ENCODE data around the gene SH2D3A.
A peak's percentile ranks its signal among the peaks of the same experiment; 100 is the strongest.

Gene SH2D3A

GRCh38 chr19:6736917-6737283, 30.3 kb downstream of the SH2D3A start:
- no peak for DNase-seq

DNA sequence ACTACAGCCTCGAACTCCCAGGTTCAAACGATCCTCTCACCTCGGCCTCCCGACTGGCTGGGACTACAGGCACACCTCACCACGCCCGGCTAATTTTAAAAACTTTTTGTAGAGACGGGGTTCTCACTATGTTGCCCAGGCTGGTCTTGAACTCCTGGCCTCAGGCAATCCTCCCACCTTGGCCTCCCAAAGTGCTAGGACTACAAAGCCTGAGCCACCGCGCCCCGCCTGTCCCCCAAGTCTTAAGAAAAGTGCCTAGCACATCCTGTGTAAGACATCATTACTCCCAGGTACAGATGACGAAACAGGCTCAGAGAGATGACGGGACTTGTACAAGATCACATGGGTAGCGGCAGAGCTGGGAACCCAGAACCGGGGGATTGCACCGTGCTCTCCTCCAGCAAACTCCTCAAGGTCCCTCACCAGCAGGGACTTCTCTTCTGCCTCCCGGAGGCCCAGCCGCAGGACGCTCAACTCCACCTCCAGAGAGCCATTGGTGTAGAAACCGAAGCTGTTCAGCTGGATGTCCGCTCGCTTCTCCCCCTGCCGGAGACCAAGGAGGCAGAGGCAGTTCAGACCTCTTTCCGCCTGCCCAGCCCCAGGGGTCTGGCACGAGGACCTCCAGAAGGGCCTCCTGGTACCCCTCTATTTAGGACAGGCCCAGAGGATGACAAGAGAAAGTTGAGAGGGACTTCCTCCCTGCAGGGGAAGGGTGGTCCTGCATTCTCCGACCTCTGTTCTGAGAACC, 30.9 kb downstream of the SH2D3A start:
- DNase-seq: peak; percentile 58 to 70

- DNase-seq: no peak
These were observed 31.9 kb downstream of the SH2D3A start for GRCh38 chr19:6735181-6735911.

DNA sequence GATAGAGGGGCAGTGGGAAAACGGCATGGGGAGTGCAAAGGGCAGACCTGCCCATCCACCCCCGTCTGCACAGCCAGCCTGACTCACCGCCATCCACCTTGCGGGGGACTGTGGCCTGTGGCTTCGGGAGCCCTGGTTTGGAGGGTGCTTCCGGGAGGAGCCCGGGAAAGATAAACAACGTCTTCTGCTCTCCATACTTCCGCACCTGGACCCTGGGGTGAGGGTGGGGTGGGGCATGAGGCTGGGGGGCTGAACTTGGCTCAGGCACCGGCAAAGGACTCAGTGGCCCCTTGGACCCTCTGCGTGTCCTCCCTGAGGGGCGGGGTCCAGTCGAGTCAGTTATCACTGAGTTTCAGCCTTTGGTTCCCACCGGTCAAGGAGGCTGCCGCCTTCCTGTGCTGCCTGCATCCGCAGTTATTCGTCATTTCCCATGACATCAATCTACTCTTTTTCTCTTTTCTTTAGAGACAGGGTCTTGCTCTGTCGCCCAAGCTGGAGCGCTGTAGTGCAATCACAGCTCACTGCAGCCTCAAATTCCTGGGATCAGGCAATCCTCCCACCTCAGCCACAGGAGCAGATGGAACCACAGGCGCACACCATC, 33.0 kb downstream of the SH2D3A start:
- DNase-seq: no peak

DNA sequence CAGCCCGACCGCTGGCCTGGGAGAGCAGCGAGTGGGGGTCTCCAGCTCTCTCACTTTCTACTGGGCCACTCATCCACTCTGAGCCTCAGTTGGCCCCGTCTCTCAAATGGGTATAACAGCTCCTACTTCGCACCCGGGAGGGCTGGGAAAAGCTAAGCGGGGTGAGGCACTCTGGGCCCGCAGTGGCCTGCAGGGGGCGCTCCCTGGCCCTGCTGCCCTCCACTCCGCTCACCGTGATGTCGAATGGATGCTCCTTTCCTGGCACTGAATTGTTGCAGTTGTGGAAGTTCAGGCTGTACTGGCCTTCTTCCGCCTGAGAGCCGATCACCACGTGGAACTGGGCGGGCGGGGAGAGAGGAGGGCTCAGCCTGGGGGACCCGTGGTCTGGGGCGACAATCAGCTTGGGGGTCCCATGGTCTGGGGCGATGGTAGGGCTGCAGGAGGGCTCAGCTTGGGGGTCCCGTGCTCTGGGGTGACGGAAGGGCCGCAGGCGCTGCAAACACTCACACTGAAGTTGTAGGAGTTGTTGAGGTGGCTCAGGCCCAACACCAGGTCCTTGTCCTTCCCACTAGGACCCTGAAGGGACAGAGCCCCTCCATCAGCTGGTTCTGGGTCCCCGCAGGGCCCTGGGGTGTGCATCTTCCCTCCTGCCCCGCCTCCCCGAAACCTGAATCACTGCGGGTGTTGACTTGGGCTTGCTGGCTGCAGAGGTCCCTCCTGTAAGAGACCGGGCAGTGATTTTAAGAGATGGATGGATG, 33.7 kb downstream of the SH2D3A start:
- DNase-seq: no peak

DNA sequence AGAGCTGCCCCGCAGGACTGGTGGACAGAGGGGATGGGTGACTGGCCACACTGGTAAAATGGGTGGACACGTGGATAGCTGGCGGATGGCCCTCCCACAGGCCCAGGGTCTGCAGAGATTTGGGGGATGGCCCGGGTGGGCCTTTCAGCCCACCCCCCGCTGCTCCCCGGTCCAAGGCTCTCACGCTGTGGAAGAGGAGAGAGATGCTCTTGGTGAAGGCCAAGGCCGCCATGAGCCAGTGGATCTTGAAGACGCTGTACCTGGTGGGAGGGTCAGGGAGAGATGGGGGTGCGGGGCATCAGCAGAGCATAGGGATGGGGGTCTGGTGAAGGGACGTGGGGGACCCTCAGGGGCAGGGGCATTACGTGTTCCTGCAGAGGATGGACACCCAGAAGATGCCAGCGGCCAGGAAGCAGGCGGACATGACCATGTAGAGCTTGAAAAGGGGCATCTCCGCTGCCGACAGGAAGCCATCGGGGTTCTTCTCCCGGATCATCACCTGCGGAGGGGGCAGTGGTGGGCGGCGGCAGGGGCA, 34.4 kb downstream of the SH2D3A start:
- no peak for DNase-seq

DNA sequence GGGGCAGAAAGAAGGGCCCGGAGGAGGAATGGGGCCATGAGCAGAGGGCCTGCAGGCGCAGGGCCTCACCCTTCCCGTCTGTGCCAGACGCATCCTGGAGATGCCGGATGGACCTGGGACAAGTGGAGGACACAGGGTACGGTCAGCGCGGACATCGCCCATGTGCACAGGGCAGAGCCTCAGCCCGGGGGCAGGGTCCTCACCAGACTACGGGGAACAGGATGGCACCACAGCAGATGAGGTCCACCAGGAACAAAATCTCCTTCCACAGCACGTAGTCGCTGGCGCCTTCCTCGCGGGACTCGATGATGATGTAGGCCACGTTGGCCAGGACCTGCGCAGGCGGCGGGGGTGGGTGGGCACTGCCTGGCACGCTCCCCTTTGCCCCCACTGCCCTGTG, 35.4 kb downstream of the SH2D3A start:
- DNase-seq: no peak

GRCh38 chr19:6730941-6731670, 36.1 kb downstream of the SH2D3A start:
- no peak for DNase-seq

- no peak for DNase-seq
These were observed 37.0 kb downstream of the SH2D3A start for GRCh38 chr19:6730153-6730804.

GRCh38 chr19:6729573-6730152, 37.6 kb downstream of the SH2D3A start:
- DNase-seq: no peak

GRCh38 chr19:6728346-6728745, 38.9 kb downstream of the SH2D3A start:
- peak; percentile 34 to 56 for DNase-seq

- DNase-seq: no peak
These were observed 41.6 kb downstream of the SH2D3A start for GRCh38 chr19:6725513-6726231.

- DNase-seq: no peak
These were observed 42.4 kb downstream of the SH2D3A start for GRCh38 chr19:6724631-6725492.

GRCh38 chr19:6723738-6724137, 43.5 kb downstream of the SH2D3A start:
- DNase-seq: peak in 1 of 2 donors; percentile 59

GRCh38 chr19:6723108-6723618, 44.1 kb downstream of the SH2D3A start:
- no peak for DNase-seq

DNA sequence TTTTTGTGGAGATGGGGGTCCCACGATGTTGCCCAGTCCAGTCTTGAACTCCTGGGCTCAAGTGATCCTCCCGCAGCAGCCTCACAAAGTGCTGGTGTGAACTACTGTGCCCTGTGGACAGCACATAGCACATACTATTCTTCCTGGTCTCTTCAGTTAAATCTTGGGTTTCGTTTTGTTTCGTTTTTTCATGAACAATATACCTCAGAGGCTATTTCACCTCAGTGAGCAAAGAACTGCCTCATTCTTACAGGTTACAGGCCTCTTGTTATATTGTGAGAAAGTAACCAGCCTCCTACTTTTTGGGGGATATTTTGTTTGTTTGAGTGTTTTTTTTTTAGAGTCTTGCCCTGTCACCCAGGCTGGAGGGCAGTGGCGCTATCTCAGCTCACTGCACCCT, 45.5 kb downstream of the SH2D3A start:
- DNase-seq: peak in 1 of 2 donors; percentile 20

GRCh38 chr19:6721138-6721474, 46.1 kb downstream of the SH2D3A start:
- no peak for DNase-seq

DNA sequence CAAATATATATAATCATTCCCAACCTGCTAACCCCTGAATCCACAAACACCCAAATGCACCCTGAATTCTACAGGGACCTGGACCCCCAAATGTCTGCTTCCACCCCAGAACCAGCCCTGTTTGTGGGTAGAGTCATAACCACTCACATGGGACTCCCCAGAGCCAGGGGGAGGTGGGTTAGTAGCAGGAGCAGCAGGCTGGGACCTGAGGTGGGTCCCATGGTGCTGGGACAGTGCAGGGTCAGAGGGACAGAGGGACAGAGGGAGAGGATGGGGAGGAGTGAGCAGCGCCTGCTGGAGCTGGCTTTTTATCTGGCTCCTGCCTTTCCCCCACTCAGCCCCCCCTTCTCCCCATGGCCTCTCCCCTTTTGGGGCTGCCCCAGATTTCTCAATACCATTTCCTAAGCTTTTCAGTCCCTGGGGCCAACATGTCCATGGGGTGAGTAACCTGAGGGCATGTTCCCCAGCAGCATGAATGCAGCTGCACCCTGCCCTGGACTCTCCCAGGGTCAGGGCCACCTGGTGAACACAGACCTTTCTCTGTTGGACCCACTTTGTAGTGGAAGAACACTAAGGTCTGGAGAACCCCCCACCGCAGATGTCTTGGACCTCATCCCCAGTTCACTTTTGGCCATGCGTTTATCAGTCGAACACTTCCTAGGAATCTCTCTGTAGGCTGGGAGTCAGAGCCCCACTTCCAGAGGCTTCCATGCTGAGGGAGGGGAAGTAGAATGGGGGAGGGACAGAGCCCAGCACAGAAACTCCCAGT, 46.7 kb downstream of the SH2D3A start, which contains the start of gene C3:
TSS of gene C3 (minus strand) at position 282 of the 769 bp plus-strand sequence. CDS start at position 221, 61 bp downstream.
- DNase-seq: peak in 1 of 2 donors; percentile 48

DNA sequence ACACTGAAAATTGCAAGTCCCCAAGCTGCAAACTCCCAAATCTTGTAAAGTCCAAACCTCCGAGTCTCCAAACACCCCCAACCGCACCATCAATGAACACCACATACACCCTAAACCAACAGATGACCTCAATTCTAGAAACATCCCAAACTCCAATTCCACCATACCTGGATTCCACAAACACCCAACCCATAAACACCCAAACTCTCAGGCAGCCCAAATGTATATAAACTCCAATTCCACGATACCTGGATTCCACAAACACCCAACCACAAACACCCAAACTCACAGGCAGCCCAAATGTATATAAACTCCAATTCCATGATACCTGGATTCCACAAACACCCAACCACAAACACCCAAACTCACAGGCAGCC, 47.3 kb downstream of the SH2D3A start:
- DNase-seq: no peak
